Brain microvascular endothelial cell (primary cell): ENCODE measurements around the gene F2RL1.

Experiments
- DNase-seq: peaks from one replicate; pipeline ENCODE4 v3.0.0-alpha.2; 2020
- H3K27ac ChIP-seq: fragments of 250-450 bp; sonication (Bioruptor Pico); 2 replicates; pipeline ENCODE4 v1.5.1; 2020; ENCODE audit warnings: mild to moderate bottlenecking, moderate library complexity
- H3K27me3 ChIP-seq: fragments of 250-450 bp; sonication (Bioruptor Pico); replicated peaks from 2 replicates; pipeline ENCODE4 v1.5.1; 2020; ENCODE audit warnings: mild to moderate bottlenecking
- H3K36me3 ChIP-seq: fragments of 250-450 bp; sonication (Bioruptor Pico); replicated peaks from 2 replicates; pipeline ENCODE4 v1.5.1; 2020; ENCODE audit warnings: mild to moderate bottlenecking
- H3K4me3 ChIP-seq: 2 replicates; pipeline ENCODE4 v1.5.1; 2011; ENCODE audit warnings: low read depth, mild to moderate bottlenecking, control low read depth, low read length, moderate library complexity
- CTCF ChIP-seq: IDR thresholded peaks from 2 replicates; pipeline ENCODE4 v1.5.1; 2011; ENCODE audit warnings: low read depth, mild to moderate bottlenecking, moderate library complexity, low read length, control low read depth, inconsistent platforms; ENCODE audit errors: missing control alignments
- in situ Hi-C: cut with HindIII; loops from 2 replicates; pipeline ENCODE4 v1.10.0; 2017; ENCODE audit warnings: low sequenced_read_pairs, low pct_ligation_motif_present

F2RL1 gene

DNA sequence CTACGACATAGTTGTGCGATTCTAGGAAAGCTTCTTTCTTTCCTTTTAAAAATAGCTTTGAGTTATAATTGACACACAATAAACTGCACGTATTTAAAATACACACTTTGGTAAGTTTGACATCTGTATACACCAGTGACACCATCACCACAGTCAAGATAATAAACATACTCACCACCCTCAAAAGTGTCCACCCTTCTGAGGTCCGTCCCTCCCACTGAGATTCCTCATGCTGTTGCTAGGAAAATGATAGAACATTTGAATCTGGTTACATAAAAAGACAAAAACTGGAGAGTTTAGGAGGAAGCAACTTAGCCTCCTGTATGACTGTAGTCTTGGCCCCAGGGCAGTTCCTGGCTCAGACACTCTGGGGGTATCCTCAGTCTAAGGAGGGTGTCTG is 48.2 kb downstream of the F2RL1 start:
- Histone ChIP-seq H3K27me3 (no peaks in the 10 kb centered on the region), H3K4me3 (no peak overlapping the region), H3K36me3 (no peaks in the 10 kb centered on the region), H3K27ac (no peak overlapping the region)
- TF ChIP-seq CTCF = no peak
- in situ Hi-C loops = no loop called here
- no peak for DNase-seq

GRCh38 chr5:76867827-76868693 is 49.2 kb downstream of the F2RL1 start:
- in situ Hi-C loops = no loop called here
- Histone ChIP-seq H3K27me3 (no peaks in the 10 kb centered on the region), H3K4me3 (no peak overlapping the region), H3K27ac (no peak overlapping the region), H3K36me3 (no peaks in the 10 kb centered on the region)
- peak; percentile 89 for TF ChIP-seq CTCF
- peak; percentile 75 for DNase-seq

- H3K36me3 ChIP-seq = no peaks in the 10 kb centered on the region
- no peaks in the 10 kb centered on the region for H3K27me3 ChIP-seq
- no peak overlapping the region for H3K4me3 ChIP-seq
- H3K27ac ChIP-seq = no peak overlapping the region
- TF ChIP-seq CTCF = no peak
- in situ Hi-C loops = no loop called here
- DNase-seq = no peak
These were observed 51.2 kb downstream of the F2RL1 start for GRCh38 chr5:76870046-76870445.

DNA sequence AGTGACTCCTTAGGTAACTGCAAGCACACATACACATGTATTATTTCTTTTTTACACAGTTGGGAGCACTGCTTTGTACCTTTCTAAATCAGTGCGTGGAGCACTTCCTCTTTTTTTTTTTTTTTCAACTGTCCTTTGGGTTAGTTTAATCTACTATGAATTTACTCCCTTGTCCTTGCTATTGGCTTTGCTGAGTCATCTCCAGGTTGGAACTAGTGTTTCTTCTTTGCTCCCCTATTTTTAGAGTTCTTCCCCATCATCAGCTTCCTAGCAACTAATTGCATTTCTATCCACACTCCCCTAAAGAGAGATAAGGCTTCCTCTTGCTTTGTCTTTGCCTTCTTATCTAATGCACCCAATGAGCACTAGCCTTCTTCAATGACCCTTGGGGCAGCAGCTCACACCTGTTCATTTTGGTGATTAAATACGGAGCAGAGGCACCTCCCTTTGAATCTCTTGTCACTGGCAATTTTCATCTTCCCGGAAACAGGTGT is 55.3 kb downstream of the F2RL1 start:
- DNase-seq = no peak
- Histone ChIP-seq H3K36me3 (no peaks in the 10 kb centered on the region), H3K27me3 (no peaks in the 10 kb centered on the region), H3K27ac (no peak overlapping the region), H3K4me3 (no peak overlapping the region)
- in situ Hi-C loops = no loop called here
- TF ChIP-seq CTCF = no peak
